Stimulated activated naive CD4-positive, alpha-beta T cell (primary cell): ENCODE data around the gene SMC1B.
"Not testable (repeated sequence)": the region's sequence is repeated elsewhere in the genome, so short reads cannot be mapped to it uniquely, and the experiment has no call there.

Experiments
- DNase-seq, 6 experiments: peaks; one replicate each; lab custom pipeline; 2025; lab: John Stamatoyannopoulos, UW

The SMC1B gene

DNA sequence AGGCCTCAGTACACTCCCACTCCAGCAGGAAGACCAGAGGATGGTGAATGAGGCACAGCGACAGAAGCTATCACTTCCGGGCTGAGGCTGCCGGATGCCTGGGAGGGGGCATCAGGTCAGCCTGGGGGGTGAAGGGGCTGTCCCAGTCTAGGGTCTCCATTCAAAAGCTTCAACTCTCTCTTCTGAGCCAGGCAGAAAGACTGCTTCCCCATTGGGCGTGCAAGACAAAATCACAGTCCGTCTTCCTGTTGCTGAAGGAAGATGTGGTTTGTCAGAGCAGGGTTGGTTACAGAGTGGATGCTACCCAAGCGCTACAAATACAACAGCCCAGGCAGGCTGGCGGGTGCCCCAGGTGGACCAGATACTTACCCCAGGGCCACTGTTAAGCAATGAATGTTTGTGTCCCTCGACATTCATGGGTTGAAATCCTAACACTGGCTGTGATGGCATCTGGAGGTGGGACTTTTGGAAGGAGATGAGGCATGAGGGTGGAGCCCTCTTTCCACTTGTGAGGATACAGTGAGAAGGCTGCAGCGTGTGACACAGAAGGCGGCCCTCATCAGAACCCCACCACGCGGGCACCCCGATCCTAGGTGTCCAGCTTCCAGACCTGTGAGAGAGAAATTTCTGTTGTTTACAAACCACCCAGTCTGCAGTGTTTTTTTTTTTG is 116.6 kb downstream of the SMC1B start:
- peak in 5 of 6 experiments; percentile 19 to 76 (median 55) for DNase-seq

DNA sequence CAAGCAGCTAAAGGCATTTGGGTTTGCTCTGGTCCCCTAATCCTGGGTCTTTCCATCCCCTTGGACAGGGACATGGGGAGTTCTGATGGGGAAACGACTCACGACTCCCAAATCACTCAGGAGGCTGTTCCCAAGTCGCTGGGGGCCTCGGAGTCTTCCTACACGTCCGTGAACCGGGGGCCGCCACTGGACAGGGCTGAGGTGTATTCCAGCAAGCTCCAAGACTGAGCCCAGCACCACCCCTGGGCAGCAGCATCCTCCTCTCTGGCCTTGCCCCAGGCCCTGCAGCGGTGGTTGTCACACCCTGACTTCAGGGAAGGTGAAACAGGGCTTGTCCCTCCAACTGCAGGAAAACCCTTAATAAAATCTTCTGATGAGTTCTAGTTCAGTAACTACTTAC is 117.9 kb downstream of the SMC1B start:
- no peak for DNase-seq

DNA sequence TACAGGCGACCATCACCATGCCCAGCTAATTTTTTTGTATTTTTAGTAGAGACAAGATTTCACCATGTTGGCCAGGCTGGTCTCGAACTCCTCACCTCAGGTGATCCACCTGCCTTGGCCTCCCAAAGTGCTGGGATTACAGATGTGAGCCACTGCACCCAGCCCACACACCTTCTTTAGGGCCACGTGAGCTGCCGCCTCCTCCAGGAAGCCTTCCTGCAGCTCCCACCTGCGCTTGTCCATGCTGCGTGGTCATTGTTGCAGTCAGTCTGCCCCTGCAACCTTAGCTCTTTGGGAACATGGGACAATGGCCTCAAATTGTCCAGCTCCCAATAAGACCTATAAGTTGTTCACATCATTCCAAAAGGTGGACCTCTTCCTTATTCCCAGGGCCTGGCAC is 118.4 kb downstream of the SMC1B start:
- not testable (repeated sequence) for DNase-seq
